Osteoblast (primary cell): ENCODE results near the gene COL18A1. TPM values are rescaled to one million over a fixed set of nuclear protein-coding genes. Genes with fewer than 3 reads are reported as not detected.

Source experiments
- DNase-seq: peaks from one replicate; pipeline ENCODE4 v3.0.0; 2011; ENCODE audit warnings: low spot score, mixed read lengths; ENCODE audit not compliant: insufficient read length; ENCODE audit errors: missing footprints
- H2AFZ ChIP-seq: 2 replicates; pipeline ENCODE4 v1.6.0; 2011; ENCODE audit warnings: mild to moderate bottlenecking, low read length
- H3K27ac ChIP-seq: 2 replicates; pipeline ENCODE4 v1.5.1; 2011; ENCODE audit warnings: mild to moderate bottlenecking, low read depth, low read length, moderate library complexity
- H3K27me3 ChIP-seq: 2 replicates; pipeline ENCODE4 v1.6.0; 2012; ENCODE audit warnings: mild to moderate bottlenecking, control low read depth, inconsistent platforms, low read length, moderate library complexity; ENCODE audit not compliant: insufficient read depth
- H3K36me3 ChIP-seq: 2 replicates; pipeline ENCODE4 v1.5.1; 2011; ENCODE audit warnings: mild to moderate bottlenecking, low read length, control low read depth, moderate library complexity; ENCODE audit not compliant: insufficient read depth
- H3K4me1 ChIP-seq: 2 replicates; pipeline ENCODE4 v1.5.1; 2011; ENCODE audit warnings: mild to moderate bottlenecking, low read length, control low read depth, moderate library complexity; ENCODE audit not compliant: insufficient read depth
- H3K4me2 ChIP-seq: 2 replicates; pipeline ENCODE4 v1.6.0; 2011; ENCODE audit warnings: mild to moderate bottlenecking, low read length; ENCODE audit not compliant: insufficient read depth
- H3K4me3 ChIP-seq: fragments of 200-600 bp; sonication (generic); 3 replicates; pipeline ENCODE4 v1.5.1; 2012; ENCODE audit warnings: mild to moderate bottlenecking, low read length, inconsistent platforms; ENCODE audit not compliant: insufficient read depth
- H3K79me2 ChIP-seq: 2 replicates; pipeline ENCODE4 v1.6.0; 2012; ENCODE audit warnings: mild to moderate bottlenecking, low read length, control low read depth, inconsistent platforms; ENCODE audit not compliant: insufficient read depth
- H3K9me3 ChIP-seq: 2 replicates; pipeline ENCODE4 v1.5.1; 2011; ENCODE audit warnings: low read depth, low read length, control low read depth
- H4K20me1 ChIP-seq: 2 replicates; pipeline ENCODE4 v1.6.0; 2012; ENCODE audit warnings: mild to moderate bottlenecking, low read length, control low read depth; ENCODE audit not compliant: insufficient read depth
- total RNA-seq: library from RNA; depleted of rRNA; stranded (reverse); fragments of >200 nt; gene quantifications from 2 replicates; pipeline ENCODE4 v1.2.3, GENCODE V29; 2012
- TF ChIP-seq, protein P1 (sequence below): IDR thresholded peaks from 2 replicates; pipeline ENCODE4 v1.5.1; 2011; ENCODE audit warnings: mild to moderate bottlenecking, low read depth, low read length, moderate library complexity; ENCODE audit errors: extremely low read depth

COL18A1 gene
- total RNA-seq, 1 donor = 8.3 TPM

DNA sequence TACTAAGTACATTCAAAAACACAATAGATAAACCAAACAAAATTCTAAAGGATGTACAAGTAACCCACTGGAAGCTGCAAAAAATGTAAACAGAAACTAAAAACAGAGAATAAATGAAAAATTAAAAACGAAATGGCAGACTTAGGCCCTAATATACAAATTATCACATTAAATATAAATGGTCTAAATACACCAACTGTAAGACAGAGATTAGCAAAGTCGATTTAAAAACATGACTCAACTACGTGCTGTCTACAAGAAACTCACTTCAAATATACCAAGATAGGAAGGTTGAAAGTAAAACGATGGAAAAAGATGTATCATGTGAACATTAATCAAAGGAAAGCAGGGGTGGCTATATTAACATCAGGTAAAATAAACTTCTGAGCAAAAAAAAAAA is 114.2 kb downstream of the COL18A1 start:
- H3K36me3 ChIP-seq = no peaks in the 10 kb centered on the region
- H3K27me3 ChIP-seq = no peaks in the 10 kb centered on the region
- no peak overlapping the region for H3K4me3 ChIP-seq
- no peaks in the 10 kb centered on the region for H4K20me1 ChIP-seq
- DNase-seq = no peak
- peaks cover 5% of the 10 kb centered on the region for H3K9me3 ChIP-seq
- no peaks in the 10 kb centered on the region for H3K79me2 ChIP-seq
- no peak overlapping the region for H3K4me2 ChIP-seq
- TF ChIP-seq, protein P1, sequence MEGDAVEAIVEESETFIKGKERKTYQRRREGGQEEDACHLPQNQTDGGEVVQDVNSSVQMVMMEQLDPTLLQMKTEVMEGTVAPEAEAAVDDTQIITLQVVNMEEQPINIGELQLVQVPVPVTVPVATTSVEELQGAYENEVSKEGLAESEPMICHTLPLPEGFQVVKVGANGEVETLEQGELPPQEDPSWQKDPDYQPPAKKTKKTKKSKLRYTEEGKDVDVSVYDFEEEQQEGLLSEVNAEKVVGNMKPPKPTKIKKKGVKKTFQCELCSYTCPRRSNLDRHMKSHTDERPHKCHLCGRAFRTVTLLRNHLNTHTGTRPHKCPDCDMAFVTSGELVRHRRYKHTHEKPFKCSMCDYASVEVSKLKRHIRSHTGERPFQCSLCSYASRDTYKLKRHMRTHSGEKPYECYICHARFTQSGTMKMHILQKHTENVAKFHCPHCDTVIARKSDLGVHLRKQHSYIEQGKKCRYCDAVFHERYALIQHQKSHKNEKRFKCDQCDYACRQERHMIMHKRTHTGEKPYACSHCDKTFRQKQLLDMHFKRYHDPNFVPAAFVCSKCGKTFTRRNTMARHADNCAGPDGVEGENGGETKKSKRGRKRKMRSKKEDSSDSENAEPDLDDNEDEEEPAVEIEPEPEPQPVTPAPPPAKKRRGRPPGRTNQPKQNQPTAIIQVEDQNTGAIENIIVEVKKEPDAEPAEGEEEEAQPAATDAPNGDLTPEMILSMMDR = no peak
- no peaks in the 10 kb centered on the region for H3K4me1 ChIP-seq
- no peak overlapping the region for H2AFZ ChIP-seq
- H3K27ac ChIP-seq = no peak overlapping the region

DNA sequence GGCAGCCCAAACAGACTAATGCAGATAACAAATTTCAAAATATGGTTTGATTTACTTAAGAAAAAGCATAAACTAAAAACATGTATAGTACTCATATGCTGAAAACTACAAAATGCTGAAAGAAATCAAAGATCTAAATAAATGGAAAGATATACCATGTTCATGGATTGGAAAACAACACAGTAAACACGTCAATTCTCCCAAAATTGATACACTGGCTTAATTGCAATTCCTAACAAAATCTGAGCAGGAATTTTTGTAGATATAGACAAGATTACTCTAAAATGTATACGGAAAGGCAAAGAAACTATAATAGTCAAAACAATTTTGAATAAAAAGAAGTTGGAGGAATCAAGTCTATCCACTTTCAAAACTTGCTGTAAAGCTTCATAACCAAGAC is 116.3 kb downstream of the COL18A1 start:
- H3K9me3 ChIP-seq = peaks cover 5% of the 10 kb centered on the region
- H2AFZ ChIP-seq = no peak overlapping the region
- H3K36me3 ChIP-seq = no peaks in the 10 kb centered on the region
- no peaks in the 10 kb centered on the region for H3K4me1 ChIP-seq
- no peaks in the 10 kb centered on the region for H3K79me2 ChIP-seq
- H3K27me3 ChIP-seq = no peaks in the 10 kb centered on the region
- H4K20me1 ChIP-seq = no peaks in the 10 kb centered on the region
- H3K27ac ChIP-seq = no peak overlapping the region
- no peak overlapping the region for H3K4me3 ChIP-seq
- H3K4me2 ChIP-seq = no peak overlapping the region
- DNase-seq = no peak
- TF ChIP-seq, protein P1 = no peak

DNA sequence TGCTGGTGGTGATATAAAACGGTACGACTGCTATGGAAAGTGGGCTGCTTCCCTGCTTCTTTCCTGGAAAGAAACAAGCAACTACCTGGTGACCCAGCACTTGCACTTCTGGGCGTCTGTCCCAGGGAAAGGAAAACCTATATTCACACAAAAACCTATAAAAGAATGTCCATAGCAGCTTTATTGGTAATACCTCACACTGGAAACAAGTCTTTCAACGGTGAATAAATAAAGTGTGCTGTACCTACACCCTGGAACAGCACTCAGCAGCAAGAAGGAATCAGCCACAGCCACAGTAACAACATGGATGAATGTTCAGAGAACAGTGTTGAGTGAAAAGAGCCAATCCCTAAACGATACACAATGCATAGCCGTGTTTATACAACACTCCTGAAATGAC is 117.4 kb downstream of the COL18A1 start:
- Histone ChIP-seq H3K4me3 (no peak overlapping the region), H3K79me2 (no peaks in the 10 kb centered on the region), H3K4me1 (no peaks in the 10 kb centered on the region), H3K9me3 (peaks cover 5% of the 10 kb centered on the region), H3K27ac (no peak overlapping the region), H4K20me1 (no peaks in the 10 kb centered on the region), H3K4me2 (no peak overlapping the region), H3K27me3 (no peaks in the 10 kb centered on the region), H3K36me3 (no peaks in the 10 kb centered on the region), H2AFZ (no peak overlapping the region)
- no peak for DNase-seq
- TF ChIP-seq, protein P1 = no peak

DNA sequence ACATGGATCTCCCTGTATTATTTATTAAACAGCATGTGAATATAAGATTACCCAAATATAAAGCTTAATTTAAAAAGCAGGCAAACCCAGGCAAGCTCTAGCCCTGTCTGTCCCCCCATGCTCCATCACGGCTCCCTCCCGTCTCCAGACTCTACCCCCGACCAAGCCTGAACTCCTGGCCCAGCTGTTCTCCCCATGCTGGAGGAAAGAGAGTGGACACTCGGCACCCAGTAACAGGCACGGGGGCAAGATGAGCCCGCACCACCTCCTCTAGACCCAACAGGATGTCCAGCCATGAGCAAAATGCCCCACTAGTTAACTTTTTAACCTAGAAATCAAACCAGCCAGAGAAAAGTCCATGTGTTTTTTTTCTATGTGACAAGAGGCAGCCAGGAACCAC is 118.0 kb downstream of the COL18A1 start:
- Histone ChIP-seq H3K79me2 (no peaks in the 10 kb centered on the region), H3K36me3 (no peaks in the 10 kb centered on the region), H3K27me3 (no peaks in the 10 kb centered on the region), H3K4me2 (no peak overlapping the region), H3K4me1 (no peaks in the 10 kb centered on the region), H4K20me1 (no peaks in the 10 kb centered on the region), H3K4me3 (no peak overlapping the region), H3K27ac (no peak overlapping the region), H3K9me3 (peaks cover 5% of the 10 kb centered on the region), H2AFZ (no peak overlapping the region)
- TF ChIP-seq, protein P1 = no peak
- DNase-seq = no peak
